Measurements from ENCODE around the gene USP28.
"Not testable (repeated sequence)": the region's sequence is repeated elsewhere in the genome, so short reads cannot be mapped to it uniquely, and the experiment has no call there.

The USP28 gene

DNA sequence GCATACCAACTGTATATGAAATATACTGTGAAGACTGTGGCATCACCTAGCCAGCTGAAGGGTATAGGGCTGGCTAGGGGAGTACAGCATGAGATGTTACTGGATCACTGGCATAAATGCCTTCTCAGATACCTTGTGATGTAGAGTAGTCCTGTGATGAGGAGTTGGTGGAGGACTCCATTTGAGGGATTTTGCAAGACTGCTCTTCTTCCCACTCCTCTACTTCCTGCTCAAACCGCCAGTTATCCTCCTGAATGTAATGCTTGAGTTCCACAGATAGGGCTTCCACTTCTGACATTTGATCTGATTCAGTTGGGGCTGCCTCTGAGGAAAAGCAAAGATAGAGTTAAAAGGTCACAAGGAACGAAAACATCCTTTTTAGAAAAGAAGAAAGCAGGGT is 66.4 kb downstream of the USP28 start:
- TF ChIP-seq CTCF (IDR thresholded peaks at IDR 0.05; ENCODE audit: low read depth, low read length, missing control alignments) = no peak
- no peak overlapping the region for H3K4me3 ChIP-seq (ENCODE audit: low read depth, low read length)
- in situ Hi-C loops (cut with HindIII; ENCODE audit: low sequenced_read_pairs) = no loop called here
- no peak for DNase-seq (ENCODE audit: low read depth)

DNA sequence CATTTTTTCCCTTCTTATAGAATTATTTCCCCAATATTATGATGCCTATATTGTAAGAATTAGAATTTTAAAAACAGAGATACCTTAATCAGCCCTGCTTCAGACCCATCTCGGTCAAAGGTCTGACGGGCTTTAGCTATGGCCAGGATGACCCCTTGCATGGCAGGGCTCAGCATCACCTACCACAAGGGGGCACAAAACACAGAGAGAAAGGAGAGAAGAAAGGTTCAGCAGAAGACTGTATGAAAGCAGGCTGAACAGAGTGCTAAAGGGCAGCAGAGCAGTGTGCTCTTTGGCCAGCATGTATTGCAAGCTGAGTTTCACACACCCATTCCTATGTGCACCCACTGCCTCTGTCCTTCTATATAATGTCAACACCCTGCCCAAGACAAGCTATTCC is 69.0 kb downstream of the USP28 start:
- DNase-seq (ENCODE audit: low read depth) = peak; percentile 5

DNA sequence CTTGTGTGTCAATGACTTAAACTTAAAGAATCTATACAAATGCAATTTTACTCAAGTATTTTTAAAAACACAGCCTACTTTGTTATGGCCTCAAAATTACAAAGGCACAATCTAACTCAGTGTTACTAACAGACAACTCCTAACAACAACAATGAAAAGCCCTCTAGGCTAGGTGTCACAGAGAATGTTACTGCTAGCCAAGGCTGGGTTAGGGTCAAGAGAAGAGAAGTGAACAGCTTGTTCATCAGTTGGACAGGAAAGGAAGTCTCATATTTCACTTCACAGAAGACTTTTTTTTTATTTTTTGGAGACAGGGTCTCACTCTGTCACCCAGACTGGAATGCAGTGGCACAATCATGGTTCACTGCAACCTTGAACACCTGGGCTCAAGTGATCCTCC is 69.7 kb downstream of the USP28 start:
- no peak for TF ChIP-seq CTCF (IDR thresholded peaks at IDR 0.05; ENCODE audit: low read depth, low read length, missing control alignments)
- H3K4me3 ChIP-seq (ENCODE audit: low read depth, low read length) = no peak overlapping the region
- in situ Hi-C loops (cut with HindIII; ENCODE audit: low sequenced_read_pairs) = no loop called here
- no peak for DNase-seq (ENCODE audit: low read depth)

More for the DNA sequence above, 69.0 kb downstream of the USP28 start:
- no peak overlapping the region for H3K4me3 ChIP-seq (ENCODE audit: low read depth, low read length)
- peak; percentile 54 for TF ChIP-seq CTCF (IDR thresholded peaks at IDR 0.05; ENCODE audit: low read depth, low read length, missing control alignments)
- in situ Hi-C loops (cut with HindIII; ENCODE audit: low sequenced_read_pairs) = no loop called here

GRCh38 chr11:113802621-113803020 is 72.8 kb downstream of the USP28 start:
- no peak for TF ChIP-seq CTCF (IDR thresholded peaks at IDR 0.05; ENCODE audit: low read depth, low read length, missing control alignments)
- DNase-seq (ENCODE audit: low read depth) = no peak
- no peak overlapping the region for H3K4me3 ChIP-seq (ENCODE audit: low read depth, low read length)
- in situ Hi-C loops (cut with HindIII; ENCODE audit: low sequenced_read_pairs) = no loop called here

DNA sequence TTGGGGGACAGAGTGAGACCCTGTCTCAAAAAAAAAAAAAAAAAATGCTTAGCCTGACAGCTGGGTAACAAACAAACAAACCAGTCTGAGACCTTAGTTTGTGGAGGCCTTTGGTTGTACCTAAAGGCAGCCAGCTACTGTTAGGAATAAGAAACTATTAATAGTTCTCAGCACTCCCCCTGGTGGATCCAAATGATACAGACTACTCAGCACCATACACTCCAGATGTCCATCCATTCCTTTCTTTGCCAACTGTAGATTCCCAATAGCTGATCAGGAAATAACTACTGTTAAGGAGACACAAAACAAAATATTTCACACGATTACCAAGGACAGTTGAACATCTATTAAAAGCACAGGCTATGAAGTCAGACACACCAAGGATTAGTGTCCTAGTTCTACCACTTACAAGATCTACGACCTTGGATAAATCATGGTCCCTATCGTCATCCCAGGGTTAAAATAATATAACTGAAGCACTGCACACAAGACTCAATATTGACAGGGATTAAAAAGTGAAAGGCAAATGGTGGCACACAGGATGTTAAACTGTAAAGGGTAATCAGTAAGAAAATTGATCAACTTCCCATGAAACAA is 78.6 kb downstream of the USP28 start:
- peak; percentile 73 for TF ChIP-seq CTCF (IDR thresholded peaks at IDR 0.05; ENCODE audit: low read depth, low read length, missing control alignments)
- DNase-seq (ENCODE audit: low read depth) = peak; percentile 31
- in situ Hi-C loops (cut with HindIII; ENCODE audit: low sequenced_read_pairs) = no loop called here
- no peak overlapping the region for H3K4me3 ChIP-seq (ENCODE audit: low read depth, low read length)

DNA sequence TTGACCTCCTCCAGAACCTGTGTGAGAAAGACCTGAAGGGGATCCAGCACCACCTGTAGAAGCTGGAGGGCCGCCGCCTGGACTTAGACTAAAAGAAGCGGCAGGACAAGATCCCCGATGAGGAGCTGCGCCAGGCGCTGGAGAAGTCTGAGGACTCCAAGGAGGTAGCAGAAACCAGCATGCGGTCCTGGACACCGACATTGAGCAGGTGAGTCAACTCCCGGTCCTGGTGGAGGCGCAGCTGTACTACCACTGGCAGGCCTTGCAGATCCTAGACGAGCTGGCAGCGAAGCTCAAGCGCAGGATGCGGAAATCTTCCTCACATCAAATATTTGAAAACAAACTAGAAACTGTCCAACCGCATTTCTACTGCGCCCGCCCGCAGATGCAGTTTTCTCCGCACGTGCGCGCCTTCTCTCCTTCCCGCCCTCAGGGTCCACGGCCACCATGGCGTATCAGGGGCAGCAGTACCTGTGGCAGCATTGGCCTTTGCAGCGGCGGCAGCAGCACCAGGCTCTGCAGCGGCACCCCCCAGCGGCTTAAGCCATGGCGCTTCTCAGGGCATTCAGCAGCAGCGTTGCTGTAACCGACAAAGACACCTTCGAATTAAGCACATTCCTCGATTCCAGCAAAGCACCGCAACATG is 85.6 kb downstream of the USP28 start:
- no peak overlapping the region for H3K4me3 ChIP-seq (ENCODE audit: low read depth, low read length)
- DNase-seq (ENCODE audit: low read depth) = no peak
- no peak for TF ChIP-seq CTCF (IDR thresholded peaks at IDR 0.05; ENCODE audit: low read depth, low read length, missing control alignments)
- in situ Hi-C loops (cut with HindIII; ENCODE audit: low sequenced_read_pairs) = no loop called here

DNA sequence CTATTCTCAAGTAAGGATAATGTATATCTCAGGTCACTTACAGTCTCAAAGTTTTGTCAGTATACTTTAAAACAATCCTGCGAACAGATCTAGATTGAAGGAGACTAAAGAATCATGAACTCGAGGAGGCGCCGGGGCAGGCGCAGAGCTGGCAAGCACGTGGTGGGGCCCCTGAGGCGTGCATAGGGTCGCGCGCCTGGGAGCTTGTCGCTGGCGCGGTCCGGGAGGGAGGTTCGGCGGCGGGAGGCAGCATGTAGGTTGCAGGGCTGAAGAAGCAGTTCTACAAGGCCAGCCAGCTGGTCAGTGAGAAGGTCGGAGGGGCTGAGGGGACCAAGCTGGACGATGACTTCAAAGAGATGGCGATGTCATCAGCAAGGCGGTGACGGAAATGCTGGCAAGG is 86.4 kb downstream of the USP28 start:
- H3K4me3 ChIP-seq (ENCODE audit: low read depth, low read length); DNase-seq (ENCODE audit: low read depth); in situ Hi-C loops (cut with HindIII; ENCODE audit: low sequenced_read_pairs): not testable (repeated sequence)

Data from astrocyte of the cerebellum (primary cell).